Mammary epithelial cell (primary cell): ENCODE data around the gene MCM3AP.

ENCODE experiments used
- CTCF ChIP-seq, 2 donors: IDR thresholded peaks in 1 of 2; conservative IDR thresholded peaks in 1 of 2; 2 replicates each; pipeline ENCODE4 v1.5.1; 2011 to 2012; ENCODE audit warnings: inconsistent platforms in 2 of 2, low read length in 2 of 2, mild to moderate bottlenecking in 2 of 2, control low read depth in 1 of 2, low read depth in 1 of 2; ENCODE audit not compliant: insufficient read depth in 1 of 2; ENCODE audit errors: extremely low read depth in 1 of 2
- EZH2 ChIP-seq: IDR thresholded peaks from 2 replicates; pipeline ENCODE4 v1.6.1; 2012; ENCODE audit warnings: low read length, inconsistent platforms, borderline replicate concordance

GRCh38 chr21:46253610-46254124 is 31.7 kb downstream of the MCM3AP start:
- TF ChIP-seq CTCF (conservative IDR thresholded peaks at IDR 0.05 in 1 of 2, IDR thresholded peaks at IDR 0.05 in 1 of 2; ENCODE audit: extremely low read depth in 1 of 2, insufficient read depth in 1 of 2, low read depth in 1 of 2, low read length in 2 of 2): no peak
- TF ChIP-seq EZH2: no peak
